Mesendoderm (in vitro differentiated cells): Measurements from ENCODE around the gene POLR2I.

Experiments used
- DNase-seq: peaks from one replicate; pipeline ENCODE4 v3.0.0; 2013
- H2AK5ac ChIP-seq: 2 replicates; pipeline ENCODE4 v1.6.1; 2013; ENCODE audit warnings: low read length, inconsistent platforms
- H2BK120ac ChIP-seq: 2 replicates; pipeline ENCODE4 v1.6.1; 2013; ENCODE audit warnings: low read depth, mild to moderate bottlenecking, low read length, moderate library complexity, mixed read lengths
- H2BK15ac ChIP-seq: replicated peaks from 2 replicates; pipeline ENCODE4 v1.6.1; 2013; ENCODE audit warnings: low read depth, mild to moderate bottlenecking, moderate library complexity
- H2BK5ac ChIP-seq: 2 replicates; pipeline ENCODE4 v1.6.1; 2013; ENCODE audit warnings: low read length, inconsistent platforms
- H3K18ac ChIP-seq: 2 replicates; pipeline ENCODE4 v1.6.1; 2013; ENCODE audit warnings: mild to moderate bottlenecking, low read length, mixed read lengths
- H3K23ac ChIP-seq: one replicate; pipeline ENCODE4 v1.6.1; 2013; ENCODE audit warnings: low read length
- H3K27ac ChIP-seq: 2 replicates; pipeline ENCODE4 v1.5.1; 2013; ENCODE audit warnings: low read depth, mild to moderate bottlenecking, inconsistent platforms, low read length, moderate library complexity
- H3K27me3 ChIP-seq: 2 replicates; pipeline ENCODE4 v1.6.1; 2013; ENCODE audit warnings: low read length, control low read depth, mild to moderate bottlenecking, inconsistent platforms; ENCODE audit not compliant: insufficient read depth, poor library complexity
- H3K36me3 ChIP-seq: 2 replicates; pipeline ENCODE4 v1.6.1; 2013; ENCODE audit warnings: low read length, inconsistent platforms; ENCODE audit not compliant: control insufficient read depth, insufficient read depth
- H3K4ac ChIP-seq: one replicate; pipeline ENCODE4 v1.6.1; 2013; ENCODE audit warnings: low read depth, mild to moderate bottlenecking, low read length, moderate library complexity
- H3K4me1 ChIP-seq: 2 replicates; pipeline ENCODE4 v1.6.1; 2013; ENCODE audit warnings: low read depth, low read length, inconsistent platforms; ENCODE audit not compliant: control insufficient read depth
- H3K4me2 ChIP-seq: 2 replicates; pipeline ENCODE4 v1.6.1; 2013; ENCODE audit warnings: low read length
- H3K4me3 ChIP-seq: 2 replicates; pipeline ENCODE4 v1.5.1; 2013; ENCODE audit warnings: mild to moderate bottlenecking, low read length
- H3K56ac ChIP-seq: one replicate; pipeline ENCODE4 v1.6.1; 2013; ENCODE audit warnings: low read length
- H3K79me1 ChIP-seq: 2 replicates; pipeline ENCODE4 v1.6.1; 2013; ENCODE audit warnings: low read length, inconsistent platforms
- H3K79me2 ChIP-seq: 2 replicates; pipeline ENCODE4 v1.6.1; 2013; ENCODE audit warnings: mild to moderate bottlenecking, low read length; ENCODE audit not compliant: control insufficient read depth, insufficient read depth
- H3K9ac ChIP-seq: 2 replicates; pipeline ENCODE4 v1.6.1; 2013; ENCODE audit warnings: low read length, inconsistent platforms
- H4K5ac ChIP-seq: one replicate; pipeline ENCODE4 v1.6.1; 2013; ENCODE audit warnings: low read length
- H4K8ac ChIP-seq: one replicate; pipeline ENCODE4 v1.6.1; 2013; ENCODE audit warnings: low read depth, mild to moderate bottlenecking, control low read depth, low read length, moderate library complexity
- WGBS: extraction: QIAGEN DNeasy Blood & Tissue Kit; methylation state at CpG from one replicate; pipeline ENCODE4 v1.1.7; 2013; ENCODE audit warnings: low lambda C conversion rate, missing lambda C conversion rate; ENCODE audit not compliant: insufficient coverage; ENCODE audit errors: extremely low coverage; 5-methylcytosine and 5-hydroxymethylcytosine counted together

POLR2I gene

DNA sequence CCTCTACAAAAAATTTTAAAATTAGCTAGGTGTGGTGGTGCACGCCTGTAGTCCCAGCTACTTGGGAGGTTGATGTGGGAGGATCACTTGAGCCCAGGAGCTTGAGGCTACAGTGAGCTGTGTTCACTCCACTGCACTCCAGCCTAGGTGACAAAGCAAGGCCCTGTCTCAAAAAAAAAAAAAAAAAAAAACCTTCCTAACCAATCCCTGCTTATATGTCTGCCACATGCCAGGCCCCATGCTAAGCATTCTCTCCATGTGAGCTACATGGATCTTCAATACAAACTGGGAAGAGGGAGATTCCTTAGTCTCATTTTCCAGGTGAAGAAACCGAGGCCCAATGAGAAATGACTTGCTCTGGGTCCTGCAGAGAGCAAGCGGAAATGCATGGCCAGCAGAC lies 6.0 kb downstream of the POLR2I start:
- no CpG with 5 or more reads among the region's 3 CpGs for WGBS
- Histone ChIP-seq H3K27ac (no peak overlapping the region), H3K79me1 (peaks cover 6% of the 10 kb centered on the region), H3K4me1 (no peaks in the 10 kb centered on the region), H3K4me3 (no peak overlapping the region), H3K56ac (no peak overlapping the region), H3K79me2 (no peaks in the 10 kb centered on the region), H2BK15ac (no peak overlapping the region), H3K23ac (no peak overlapping the region), H3K4ac (no peak overlapping the region), H3K27me3 (no peaks in the 10 kb centered on the region), H3K36me3 (peaks cover 4% of the 10 kb centered on the region), H2AK5ac (no peak overlapping the region), H2BK5ac (no peak overlapping the region), H3K9ac (no peak overlapping the region), H3K18ac (no peak overlapping the region), H4K5ac (no peak overlapping the region), H3K4me2 (no peak overlapping the region), H4K8ac (no peak overlapping the region), H2BK120ac (no peak overlapping the region)
- DNase-seq, result no peak

GRCh38 chr19:36106991-36107390 lies 7.7 kb downstream of the POLR2I start:
- Histone ChIP-seq H4K8ac (no peak overlapping the region), H3K56ac (no peak overlapping the region), H2BK120ac (no peak overlapping the region), H3K79me2 (no peaks in the 10 kb centered on the region), H3K4me2 (no peak overlapping the region), H3K4me1 (no peaks in the 10 kb centered on the region), H2BK15ac (no peak overlapping the region), H3K9ac (no peak overlapping the region), H4K5ac (no peak overlapping the region), H3K27me3 (no peaks in the 10 kb centered on the region), H2AK5ac (no peak overlapping the region), H3K4me3 (no peak overlapping the region), H3K23ac (no peak overlapping the region), H3K27ac (no peak overlapping the region), H3K36me3 (peaks cover 3% of the 10 kb centered on the region), H3K4ac (no peak overlapping the region), H2BK5ac (no peak overlapping the region), H3K18ac (no peak overlapping the region), H3K79me1 (no peaks in the 10 kb centered on the region)
- WGBS, result no CpG with 5 or more reads among the region's 5 CpGs
- no peak for DNase-seq

DNA sequence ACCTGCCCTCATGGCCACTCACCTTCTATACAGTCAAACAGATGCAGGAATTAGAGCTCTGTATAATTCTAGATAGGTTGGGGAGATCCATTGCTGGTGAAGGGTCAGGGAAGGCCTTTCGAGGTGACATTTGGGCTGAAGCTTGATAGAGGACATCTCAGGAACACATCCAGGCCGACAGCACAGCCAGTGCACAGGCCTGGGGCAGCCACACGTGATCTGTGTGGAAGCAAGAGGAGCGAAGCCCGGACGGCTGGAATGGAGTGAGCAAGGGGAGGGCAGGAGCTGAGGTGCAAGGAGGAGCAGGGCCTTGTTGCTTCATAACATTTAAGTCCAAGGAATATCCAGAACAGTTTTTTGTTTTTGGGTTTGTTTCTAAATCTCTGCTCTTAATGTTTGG lies 8.2 kb downstream of the POLR2I start:
- Histone ChIP-seq H3K79me1 (no peaks in the 10 kb centered on the region), H2BK15ac (no peak overlapping the region), H2AK5ac (no peak overlapping the region), H3K18ac (no peak overlapping the region), H3K23ac (no peak overlapping the region), H3K79me2 (no peaks in the 10 kb centered on the region), H3K56ac (no peak overlapping the region), H3K4me3 (no peak overlapping the region), H4K8ac (no peak overlapping the region), H3K4ac (no peak overlapping the region), H3K9ac (no peak overlapping the region), H3K4me2 (no peak overlapping the region), H3K36me3 (peaks cover 3% of the 10 kb centered on the region), H3K4me1 (no peaks in the 10 kb centered on the region), H4K5ac (no peak overlapping the region), H2BK5ac (no peak overlapping the region), H3K27me3 (no peaks in the 10 kb centered on the region), H2BK120ac (no peak overlapping the region), H3K27ac (no peak overlapping the region)
- no peak for DNase-seq
- WGBS, result no CpG with 5 or more reads among the region's 6 CpGs

- no peak overlapping the region for H3K23ac ChIP-seq
- no peaks in the 10 kb centered on the region for H3K79me1 ChIP-seq
- no peak overlapping the region for H3K27ac ChIP-seq
- WGBS, result no CpG with 5 or more reads among the region's 12 CpGs
- H3K56ac ChIP-seq, result no peak overlapping the region
- H3K4me2 ChIP-seq, result no peak overlapping the region
- no peaks in the 10 kb centered on the region for H3K4me1 ChIP-seq
- H3K4ac ChIP-seq, result no peak overlapping the region
- no peak overlapping the region for H2BK5ac ChIP-seq
- no peaks in the 10 kb centered on the region for H3K27me3 ChIP-seq
- H2BK120ac ChIP-seq, result no peak overlapping the region
- peaks cover 6% of the 10 kb centered on the region for H3K36me3 ChIP-seq
- no peaks in the 10 kb centered on the region for H3K79me2 ChIP-seq
- H4K5ac ChIP-seq, result no peak overlapping the region
- H4K8ac ChIP-seq, result no peak overlapping the region
- H3K9ac ChIP-seq, result no peak overlapping the region
- no peak overlapping the region for H3K4me3 ChIP-seq
- no peak overlapping the region for H3K18ac ChIP-seq
- DNase-seq, result no peak
- H2AK5ac ChIP-seq, result no peak overlapping the region
- no peak overlapping the region for H2BK15ac ChIP-seq
These were observed 10.7 kb downstream of the POLR2I start for GRCh38 chr19:36103842-36104552.

- H4K5ac ChIP-seq, result no peak overlapping the region
- no peak overlapping the region for H3K56ac ChIP-seq
- no peak overlapping the region for H3K4ac ChIP-seq
- WGBS, result no CpG with 5 or more reads among the region's 24 CpGs
- no peaks in the 10 kb centered on the region for H3K27me3 ChIP-seq
- no peak overlapping the region for H2BK5ac ChIP-seq
- H3K36me3 ChIP-seq, result peaks cover 6% of the 10 kb centered on the region
- no peak overlapping the region for H3K4me2 ChIP-seq
- no peak overlapping the region for H3K9ac ChIP-seq
- H4K8ac ChIP-seq, result no peak overlapping the region
- no peaks in the 10 kb centered on the region for H3K4me1 ChIP-seq
- no peak overlapping the region for H3K23ac ChIP-seq
- H3K4me3 ChIP-seq, result no peak overlapping the region
- DNase-seq, result no peak
- H3K18ac ChIP-seq, result no peak overlapping the region
- no peak overlapping the region for H2BK120ac ChIP-seq
- H3K27ac ChIP-seq, result no peak overlapping the region
- no peaks in the 10 kb centered on the region for H3K79me2 ChIP-seq
- H3K79me1 ChIP-seq, result no peaks in the 10 kb centered on the region
- no peak overlapping the region for H2BK15ac ChIP-seq
- no peak overlapping the region for H2AK5ac ChIP-seq
These were observed 11.5 kb downstream of the POLR2I start for GRCh38 chr19:36103040-36103626.
